Activated CD4-positive, alpha-beta T cell treated with anti-CD3 and anti-CD28 coated beads for 36 hours (primary cell): Measurements from ENCODE around the gene ARL3. TPM values are rescaled to one million over a fixed set of nuclear protein-coding genes. Genes with fewer than 3 reads are reported as not detected.

Experiments used
- ATAC-seq: fragments of 200-7000 bp; cut with Tn5 transposase; one replicate; pipeline ENCODE4 v1.10.0; 2021; ENCODE audit warnings: mild to moderate bottlenecking, moderate library complexity
- CTCF ChIA-PET: fragments of 350-600 bp; sonication (Branson Sonifier 250); formaldehyde crosslinking; loops from one replicate; lab custom pipeline; 2021; ENCODE audit warnings: antibody characterized with exemption; lab: Charles Lee
- POLR2A ChIA-PET: fragments of 350-600 bp; sonication (Branson Sonifier 250); formaldehyde crosslinking; loops from one replicate; lab custom pipeline; 2021; ENCODE audit warnings: antibody characterized with exemption, inconsistent platforms; lab: Charles Lee
- DNase-seq: peaks from one replicate; pipeline ENCODE4 v3.0.0-alpha.2; 2020
- H3K27ac Mint-ChIP-seq: one replicate; pipeline ENCODE4 v1.8.0; 2021; ENCODE audit warnings: mixed read lengths
- H3K27me3 Mint-ChIP-seq: one replicate; pipeline ENCODE4 v1.8.0; 2021; ENCODE audit warnings: mixed read lengths
- H3K36me3 Mint-ChIP-seq: one replicate; pipeline ENCODE4 v1.8.0; 2021; ENCODE audit warnings: low read depth, mixed read lengths
- H3K4me1 Mint-ChIP-seq: one replicate; pipeline ENCODE4 v1.8.0; 2021; ENCODE audit warnings: mixed read lengths
- H3K4me3 Mint-ChIP-seq: one replicate; pipeline ENCODE4 v1.8.0; 2021; ENCODE audit warnings: mild to moderate bottlenecking, moderate library complexity, mixed read lengths
- H3K9me3 Mint-ChIP-seq: one replicate; pipeline ENCODE4 v1.8.0; 2021; ENCODE audit warnings: low read depth, mixed read lengths
- intact Hi-C, 2 experiments: fragments of 100-400 bp; cut with DNase I in 1 of 2; cut with micrococcal nuclease in 1 of 2; formaldehyde crosslinking; loops; one replicate each; pipeline versions ENCODE4 v1.14.2 to v1.15.1; 2022 to 2024; cut with DNase I, micrococcal nuclease
- total RNA-seq, 2 experiments: library from RNA; stranded (reverse); gene quantifications; one replicate each; pipeline ENCODE4 v1.2.3, GENCODE V29; 2021

The ARL3 gene
- total RNA-seq, 2 experiments from 2014 or later = 6.4 to 6.9 TPM

DNA sequence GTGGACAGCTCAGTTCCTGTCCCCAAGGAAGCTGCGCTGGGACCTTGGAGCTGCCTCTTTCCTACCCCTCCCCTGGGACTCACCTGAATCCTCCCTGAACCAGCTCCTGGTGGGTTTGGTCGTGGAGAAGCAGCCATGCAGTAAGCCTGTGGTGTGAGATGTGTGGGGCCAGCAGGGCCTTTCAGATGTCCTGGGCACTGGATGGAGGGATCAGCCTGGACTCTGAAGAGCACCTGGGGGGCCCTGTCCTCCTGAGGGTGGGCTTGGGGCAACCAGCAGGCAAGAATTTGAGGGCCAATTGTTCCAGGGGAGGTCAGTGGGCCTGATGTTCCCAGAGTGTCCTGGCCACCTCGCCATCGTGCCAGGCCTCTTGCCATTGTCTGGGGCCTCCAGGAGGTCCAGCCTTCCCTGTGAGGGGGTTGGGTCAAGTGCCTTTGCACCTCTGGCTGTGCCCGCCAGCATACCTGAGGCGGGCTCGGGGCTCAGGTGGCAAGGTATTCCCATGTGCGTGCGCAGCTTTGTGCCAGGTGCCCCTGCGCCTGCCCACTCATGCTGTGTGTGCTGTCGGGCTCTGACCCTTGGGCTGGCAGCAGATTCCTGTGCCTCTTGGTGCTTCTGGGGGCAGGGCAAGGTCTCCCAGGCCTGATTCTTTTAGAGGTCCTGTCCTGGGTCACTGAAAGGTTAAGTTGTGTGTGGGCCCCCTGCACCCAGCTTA, 62.6 kb downstream of the ARL3 start:
- DNase-seq = no peak
- Mint-ChIP-seq H3K9me3 (no peaks in the 10 kb centered on the region), H3K4me1 (peaks cover 69% of the 10 kb centered on the region), H3K36me3 (peaks cover 27% of the 10 kb centered on the region), H3K27ac (peak overlapping the region; percentile 91), H3K4me3 (peak overlapping the region; percentile 52), H3K27me3 (no peaks in the 10 kb centered on the region)
- ATAC-seq = no peak
- intact Hi-C loops = no loop called here
- ChIA-PET CTCF (interaction anchor here (0.6 to 1.3 kb wide), 3 partner anchors 63 to 439 kb away, joined by 3 to 4 read pairs (median 3); partner anchors contain the start of genes ARL3 and SFXN2), POLR2A (interaction anchor here (0.6 kb wide), 1 partner anchor 19 kb away, joined by 3 read pairs; no protein-coding TSS in a partner anchor)

DNA sequence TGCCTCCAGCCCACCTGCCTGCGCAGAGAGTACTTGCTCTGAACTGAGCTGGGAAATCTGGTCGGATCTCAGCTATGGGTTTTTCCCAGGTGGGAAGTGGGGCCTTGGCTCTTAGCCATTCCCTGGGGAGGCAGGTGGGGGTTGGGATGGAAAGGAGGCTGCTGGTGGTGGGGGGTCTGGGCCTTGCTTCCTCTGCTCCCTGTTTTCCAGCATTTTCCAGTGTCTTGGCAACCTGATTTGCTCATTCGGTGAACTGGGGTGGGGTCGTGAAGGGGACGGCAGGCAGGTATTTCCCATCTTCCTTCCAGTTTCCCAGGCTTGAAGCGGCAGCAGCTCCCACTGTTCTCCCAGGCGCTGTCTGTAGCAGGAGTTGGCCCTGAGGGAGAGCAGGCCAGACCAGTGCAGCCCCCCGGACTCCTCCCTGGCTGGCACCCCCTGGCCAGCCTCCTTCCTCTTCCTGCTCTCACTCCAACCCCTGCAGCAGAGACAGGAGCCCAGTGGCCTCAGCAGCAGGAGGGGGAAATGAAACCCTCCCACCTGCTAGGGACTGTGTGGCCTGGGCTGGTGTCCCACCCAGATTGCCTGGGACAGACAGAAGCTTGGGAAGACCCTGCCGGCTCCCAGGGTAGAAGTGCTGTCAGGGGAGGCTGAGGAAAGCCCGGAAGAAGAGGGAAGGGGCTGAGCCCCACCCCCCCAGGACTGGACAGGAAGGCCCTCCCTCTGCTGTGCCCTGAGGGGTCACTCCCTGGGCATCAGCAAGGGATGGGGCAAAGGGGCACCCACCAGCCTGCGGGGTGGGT, 63.3 kb downstream of the ARL3 start:
- ChIA-PET CTCF (interaction anchor here (0.6 to 1.3 kb wide), 5 partner anchors 10 to 440 kb away, joined by 3 to 4 read pairs (median 3); partner anchors contain the start of genes ARL3 and SFXN2), POLR2A (no interaction called here)
- Mint-ChIP-seq H3K36me3 (peaks cover 34% of the 10 kb centered on the region), H3K27me3 (no peaks in the 10 kb centered on the region), H3K27ac (peak overlapping the region; percentile 91), H3K9me3 (no peaks in the 10 kb centered on the region), H3K4me1 (peaks cover 76% of the 10 kb centered on the region), H3K4me3 (no peak overlapping the region)
- DNase-seq (no peak), ATAC-seq (no peak)
- intact Hi-C loops = no loop called here

DNA sequence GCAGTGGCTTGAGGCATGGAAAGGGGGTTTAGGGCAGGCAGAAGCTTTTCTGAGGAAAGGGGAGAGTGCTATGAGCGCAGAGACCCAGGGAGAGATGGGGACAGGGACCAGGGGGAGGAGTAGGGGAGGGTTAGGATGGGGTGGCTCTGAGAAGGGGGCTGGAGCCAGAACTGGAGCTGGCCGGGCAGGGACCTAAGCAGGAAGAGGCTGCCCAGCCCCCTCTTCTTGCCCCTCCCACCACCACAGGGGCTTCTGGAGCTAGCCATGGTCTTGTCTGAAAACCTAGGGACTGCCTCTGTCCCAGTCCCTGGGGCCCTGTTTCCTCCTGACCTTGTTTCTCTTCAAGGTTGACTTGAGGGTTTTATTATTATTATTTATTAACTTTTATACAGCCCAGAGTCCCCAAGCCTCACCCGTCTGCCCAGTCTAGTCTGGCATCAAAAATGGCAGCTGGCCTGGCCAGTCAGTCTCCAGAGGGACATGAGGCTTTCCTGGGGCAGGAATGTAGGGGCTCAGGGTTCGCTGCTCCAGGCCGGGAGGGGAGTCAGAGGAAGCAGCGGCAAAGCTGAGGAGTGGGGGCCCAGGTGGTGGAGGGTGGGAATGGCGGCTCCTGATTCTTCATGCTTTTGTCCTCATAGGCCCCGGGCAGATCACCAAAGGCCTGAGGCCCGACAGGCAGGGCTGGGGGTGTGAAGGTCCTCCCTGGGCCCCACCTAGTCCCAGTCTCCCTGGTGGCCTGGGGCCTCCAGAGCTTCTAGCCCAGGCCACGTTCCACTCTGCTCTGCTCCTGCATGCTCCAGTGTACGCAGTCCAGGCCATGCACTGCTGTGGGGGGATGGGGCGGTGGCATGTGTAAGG, 64.2 kb downstream of the ARL3 start:
- H3K9me3 Mint-ChIP-seq = no peaks in the 10 kb centered on the region
- H3K36me3 Mint-ChIP-seq = peaks cover 40% of the 10 kb centered on the region
- no peak for ATAC-seq
- intact Hi-C loops = loop anchor here (5.0 to 10.0 kb wide), 5 partner anchors 202 to 1295 kb away; partner anchors contain the start of genes BORCS7 (in 1 of the 2), BTRC (in 1 of the 2), NFKB2 (in 1 of the 2) and STN1 (in 1 of the 2)
- no peak for DNase-seq
- no peak overlapping the region for H3K4me3 Mint-ChIP-seq
- H3K27me3 Mint-ChIP-seq = no peaks in the 10 kb centered on the region
- POLR2A ChIA-PET = no interaction called here
- H3K4me1 Mint-ChIP-seq = peaks cover 76% of the 10 kb centered on the region
- no peak overlapping the region for H3K27ac Mint-ChIP-seq
- CTCF ChIA-PET = interaction anchor here (0.6 to 1.3 kb wide), 7 partner anchors 11 to 1263 kb away, joined by 3 to 4 read pairs (median 3); partner anchors contain the start of genes ARL3 and SFXN2

DNA sequence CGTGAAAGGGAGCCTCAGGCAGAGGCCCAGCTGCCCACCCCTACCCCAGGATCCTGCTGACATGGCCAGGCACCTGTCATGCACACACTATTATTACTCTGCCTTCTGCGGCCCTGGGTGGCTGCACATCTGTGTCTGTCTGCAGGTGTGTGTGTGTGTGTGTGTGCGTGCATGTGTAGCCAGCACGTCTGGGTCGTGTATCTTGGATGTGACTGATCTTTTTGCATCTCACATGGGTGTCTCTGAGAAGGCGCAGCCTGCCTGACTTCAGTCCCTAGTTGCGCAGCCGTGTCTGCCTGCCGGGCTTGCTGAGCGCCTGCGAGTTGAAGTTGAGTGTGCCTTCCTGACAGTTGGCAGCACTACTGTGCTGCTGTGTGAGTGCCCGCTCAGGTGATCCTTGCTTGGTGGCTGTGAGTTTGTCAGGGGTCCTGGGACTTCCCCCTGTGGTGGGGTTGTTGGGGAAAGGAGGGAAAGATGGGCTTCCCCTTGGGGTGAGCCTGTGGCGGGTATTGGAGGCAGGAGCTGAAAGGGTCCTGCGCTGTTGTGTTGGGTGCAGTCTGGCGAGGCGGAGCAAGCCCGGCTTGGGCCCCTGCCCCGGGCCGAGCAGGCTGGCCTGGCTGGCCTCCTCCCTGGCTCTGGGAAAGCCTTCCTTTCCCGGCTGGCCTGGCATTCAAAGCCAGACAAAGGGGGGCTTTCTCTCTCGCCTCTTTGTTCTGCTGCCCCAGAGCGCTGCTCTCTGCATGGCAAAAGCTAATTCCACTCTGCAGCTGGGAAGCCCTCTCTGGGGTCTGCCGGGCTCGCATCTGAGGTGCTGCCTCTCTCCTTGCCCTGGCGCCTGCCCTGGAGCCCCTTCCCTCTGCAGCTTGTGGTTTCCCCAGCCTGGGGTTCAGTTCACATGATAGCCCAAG, 65.1 kb downstream of the ARL3 start:
- intact Hi-C loops = loop anchor here (5.0 to 10.0 kb wide), 5 partner anchors 203 to 1294 kb away; partner anchors contain the start of genes BORCS7 (in 1 of the 2), BTRC (in 1 of the 2), NFKB2 (in 1 of the 2) and STN1 (in 1 of the 2)
- CTCF ChIA-PET = interaction anchor here (0.6 to 1.2 kb wide), 4 partner anchors 12 to 64 kb away, joined by 3 to 4 read pairs (median 3); no protein-coding TSS in a partner anchor
- POLR2A ChIA-PET = no interaction called here
- peak; percentile 69 for DNase-seq
- peak overlapping the region; percentile 95 for H3K4me3 Mint-ChIP-seq
- H3K27ac Mint-ChIP-seq = peak overlapping the region; percentile 82
- ATAC-seq = no peak
- H3K4me1 Mint-ChIP-seq = peaks cover 76% of the 10 kb centered on the region
- H3K9me3 Mint-ChIP-seq = no peaks in the 10 kb centered on the region
- no peaks in the 10 kb centered on the region for H3K27me3 Mint-ChIP-seq
- peaks cover 42% of the 10 kb centered on the region for H3K36me3 Mint-ChIP-seq

DNA sequence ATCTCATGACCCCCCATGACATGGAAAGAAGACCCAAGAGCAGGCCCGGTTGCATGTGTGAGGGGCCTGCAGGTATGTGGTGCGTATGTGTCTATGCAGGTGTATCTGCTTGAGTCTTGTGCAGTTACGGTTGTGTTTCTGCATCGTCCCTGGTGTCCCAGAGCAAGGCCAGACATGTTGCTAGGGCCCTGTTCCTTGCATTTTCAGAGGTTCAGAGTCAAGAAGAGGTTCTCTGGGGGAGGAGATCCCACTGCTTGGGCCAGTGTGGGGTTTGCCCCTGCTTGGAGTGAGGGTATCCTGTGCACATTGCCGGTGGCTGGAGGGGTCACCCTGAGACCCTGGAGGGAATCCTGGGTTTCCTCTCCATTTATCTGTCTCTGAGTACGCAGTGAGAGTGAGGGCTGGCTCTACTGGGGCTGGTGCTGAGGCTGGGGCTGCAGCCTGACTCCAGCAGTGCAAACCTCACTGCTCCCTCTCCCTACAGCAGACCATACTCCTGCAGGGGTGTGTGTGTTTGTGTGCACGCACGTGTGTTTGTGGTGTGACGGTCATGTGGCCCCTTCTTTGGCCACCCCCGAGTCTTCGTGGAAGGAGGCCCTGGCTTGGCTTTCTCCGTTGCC, 65.8 kb downstream of the ARL3 start:
- Mint-ChIP-seq H3K9me3 (no peaks in the 10 kb centered on the region), H3K27me3 (no peaks in the 10 kb centered on the region), H3K4me1 (peaks cover 71% of the 10 kb centered on the region), H3K27ac (peak overlapping the region; percentile 82), H3K36me3 (peaks cover 37% of the 10 kb centered on the region), H3K4me3 (peak overlapping the region; percentile 95)
- ATAC-seq (no peak), DNase-seq (no peak)
- ChIA-PET CTCF (interaction anchor here (1.5 kb wide), 1 partner anchor 17 kb away, joined by 4 read pairs; no protein-coding TSS in a partner anchor), POLR2A (no interaction called here)
- intact Hi-C loops = loop anchor here (5.0 to 10.0 kb wide), 5 partner anchors 204 to 1294 kb away; partner anchors contain the start of genes BORCS7 (in 1 of the 2), BTRC (in 1 of the 2), NFKB2 (in 1 of the 2) and STN1 (in 1 of the 2)

DNA sequence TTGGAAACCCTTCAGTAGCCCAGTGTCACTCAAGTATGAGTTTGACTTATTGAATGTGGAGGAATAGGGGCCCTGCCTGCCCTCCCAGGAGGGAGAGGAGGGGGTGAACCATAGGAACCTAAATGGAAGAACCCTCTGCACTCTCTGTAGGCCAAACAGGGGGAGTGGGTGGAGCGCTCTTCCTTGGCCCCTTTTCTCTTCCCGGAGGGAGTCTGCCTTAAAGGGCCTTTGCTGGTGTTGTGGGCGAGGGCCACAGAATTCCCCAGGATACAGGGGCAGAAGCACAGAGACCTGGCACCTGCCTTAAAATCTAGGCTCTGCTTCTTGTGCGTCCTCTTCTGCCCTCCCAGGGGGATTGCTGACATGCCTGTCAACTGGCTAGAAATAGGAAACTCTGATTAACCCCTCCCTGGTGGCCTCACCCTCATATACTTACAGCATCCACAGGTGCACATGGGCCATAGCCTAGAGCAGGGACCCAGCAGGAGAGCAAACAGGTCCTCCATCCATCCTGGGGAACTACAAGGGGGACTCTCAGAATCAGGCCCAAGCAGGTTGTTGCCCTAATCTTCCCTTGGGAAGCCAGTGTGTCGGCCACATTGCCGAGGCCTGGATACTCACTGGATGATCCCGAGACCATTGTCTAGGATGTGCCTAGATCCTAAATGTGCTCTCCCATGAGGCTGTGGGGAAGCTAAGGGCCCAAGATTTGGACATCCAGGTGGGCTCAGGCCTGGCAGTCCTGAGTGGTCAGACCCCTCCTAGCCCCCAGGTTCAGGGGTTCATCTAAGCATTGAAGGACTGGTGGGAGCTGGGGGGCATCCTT, 66.5 kb downstream of the ARL3 start:
- Mint-ChIP-seq H3K27ac (peak overlapping the region; percentile 99), H3K4me1 (peaks cover 64% of the 10 kb centered on the region), H3K36me3 (peaks cover 34% of the 10 kb centered on the region), H3K27me3 (no peaks in the 10 kb centered on the region), H3K9me3 (no peaks in the 10 kb centered on the region), H3K4me3 (peak overlapping the region; percentile 95)
- intact Hi-C loops = loop anchor here (5.0 to 10.0 kb wide), 5 partner anchors 205 to 1293 kb away; partner anchors contain the start of genes BORCS7 (in 1 of the 2), BTRC (in 1 of the 2), NFKB2 (in 1 of the 2) and STN1 (in 1 of the 2)
- CTCF ChIA-PET = interaction anchor here (0.5 to 1.5 kb wide), 2 partner anchors 17 kb away, joined by 4 read pairs; no protein-coding TSS in a partner anchor
- DNase-seq (no peak), ATAC-seq (no peak)
- POLR2A ChIA-PET = interaction anchor here (2.3 kb wide), 1 partner anchor 13 kb away, joined by 9 read pairs; no protein-coding TSS in a partner anchor

DNA sequence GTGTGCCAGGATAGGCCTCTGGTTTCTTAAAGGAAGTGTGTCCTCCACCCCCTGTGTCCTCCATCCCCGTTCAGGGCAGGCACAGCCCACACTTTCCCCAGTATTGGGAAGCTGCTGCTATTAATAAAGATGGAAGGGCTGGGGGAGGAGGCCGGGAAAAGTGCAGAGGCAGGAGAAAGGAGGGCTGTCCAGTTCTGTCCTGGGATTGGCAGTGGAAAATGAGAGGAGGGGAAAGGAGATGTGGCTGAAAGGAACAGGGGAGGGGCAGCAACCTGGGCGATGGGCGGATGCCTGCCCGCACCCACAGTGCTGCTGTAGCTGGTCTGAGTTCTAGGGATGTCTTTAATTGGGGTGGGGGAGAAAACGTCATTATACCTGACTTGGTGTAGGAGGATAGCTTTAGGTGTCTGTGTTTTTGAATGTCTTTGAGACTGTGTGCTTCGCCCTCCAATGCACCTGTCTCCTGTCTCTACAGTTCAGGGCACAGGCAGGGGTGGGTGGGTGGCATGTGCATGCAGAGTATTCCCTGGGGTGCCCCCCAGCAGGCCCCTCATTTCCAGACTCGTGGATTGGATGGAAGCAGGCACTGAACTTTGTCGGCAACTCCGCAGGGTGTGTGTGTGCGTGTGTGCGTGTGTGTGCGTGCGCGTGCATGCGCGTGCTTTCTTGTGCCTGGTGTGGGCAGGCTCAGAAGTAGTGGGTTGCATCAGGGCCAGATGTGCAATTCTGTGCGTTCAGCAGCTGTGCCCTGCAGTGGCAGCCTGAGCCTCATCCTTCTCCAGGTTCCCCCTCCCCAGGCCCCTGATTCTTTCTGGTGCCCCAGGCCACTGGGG, 67.4 kb downstream of the ARL3 start:
- Mint-ChIP-seq H3K9me3 (no peaks in the 10 kb centered on the region), H3K4me3 (peak overlapping the region; percentile 95), H3K27me3 (no peaks in the 10 kb centered on the region), H3K36me3 (peaks cover 28% of the 10 kb centered on the region), H3K4me1 (peaks cover 57% of the 10 kb centered on the region), H3K27ac (peak overlapping the region; percentile 99)
- intact Hi-C loops = loop anchor here (1.0 to 10.0 kb wide), 9 partner anchors 14 to 1292 kb away; partner anchors contain the start of genes ARL3 (in 2 of the 2), SFXN2 (in 2 of the 2), BORCS7 (in 1 of the 2) and BTRC (in 1 of the 2)
- ATAC-seq (peak; percentile 7), DNase-seq (peak; percentile 80)
- CTCF ChIA-PET = interaction anchor here (0.7 to 3.7 kb wide), 10 partner anchors 11 to 814 kb away, joined by 4 to 29 read pairs (median 5); partner anchors contain the start of genes ACTR1A, ARL3 and SFXN2
- POLR2A ChIA-PET = interaction anchor here (0.8 to 2.3 kb wide), 5 partner anchors 14 to 69 kb away, joined by 4 to 9 read pairs (median 8); partner anchors contain the start of genes ARL3 and SFXN2
